ENCODE results near the gene ALG11.
"Not testable (repeated sequence)": the region's sequence is repeated elsewhere in the genome, so short reads cannot be mapped to it uniquely, and the experiment has no call there.

The ALG11 gene

GRCh38 chr13:52030401-52030800 lies 18.2 kb downstream of the ALG11 start:
- not testable (repeated sequence) for DNase-seq

- no peak for DNase-seq
These were observed 20.8 kb downstream of the ALG11 start for GRCh38 chr13:52033039-52033438.

- no peak for DNase-seq
These were observed 22.5 kb downstream of the ALG11 start for GRCh38 chr13:52034616-52035226.

DNA sequence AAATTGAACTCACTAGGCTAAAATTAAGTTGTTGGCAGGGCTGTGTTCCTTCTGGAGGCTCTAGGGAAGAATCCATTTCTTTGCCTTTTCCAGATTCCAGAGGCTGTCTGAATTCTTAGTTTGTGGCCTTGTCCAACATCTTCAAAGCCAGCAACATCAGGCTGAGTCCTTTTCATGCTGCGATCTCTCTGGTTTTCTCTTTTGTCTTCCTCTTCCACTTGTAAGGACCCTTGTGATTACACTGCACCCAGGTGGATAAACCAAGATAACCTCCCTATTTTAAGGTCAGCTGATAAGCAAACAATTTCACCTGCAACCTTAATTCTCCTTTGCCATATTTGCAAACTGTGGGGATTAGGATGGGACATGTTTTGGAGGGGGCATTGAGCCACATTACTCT lies 23.8 kb downstream of the ALG11 start:
- DNase-seq: no peak

- no peak for DNase-seq
These were observed 31.5 kb downstream of the ALG11 start for GRCh38 chr13:52043675-52044074.

- DNase-seq: no peak
These were observed 35.3 kb downstream of the ALG11 start for GRCh38 chr13:52047463-52047862.

GRCh38 chr13:52048516-52048915 lies 36.3 kb downstream of the ALG11 start:
- no peak for DNase-seq

DNA sequence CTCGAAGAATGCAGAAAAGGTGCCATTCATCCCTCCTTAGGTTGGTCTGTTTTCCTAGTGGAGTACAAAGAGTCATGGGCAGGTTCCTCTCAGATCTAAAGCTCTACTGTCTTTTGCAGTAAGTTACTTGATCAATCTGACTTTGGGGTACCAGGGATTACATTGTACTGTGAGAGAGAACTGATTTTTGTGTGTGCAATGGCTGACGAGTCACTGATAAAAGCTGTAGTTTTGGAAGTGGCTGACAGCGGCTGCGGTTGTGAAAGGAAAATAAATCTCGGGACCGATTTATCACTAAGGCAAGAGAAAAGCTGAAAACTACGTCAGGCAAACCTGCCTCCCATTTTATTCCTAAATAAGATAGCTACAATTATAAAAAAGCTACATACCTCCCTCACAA lies 39.2 kb downstream of the ALG11 start:
- DNase-seq: no peak

DNA sequence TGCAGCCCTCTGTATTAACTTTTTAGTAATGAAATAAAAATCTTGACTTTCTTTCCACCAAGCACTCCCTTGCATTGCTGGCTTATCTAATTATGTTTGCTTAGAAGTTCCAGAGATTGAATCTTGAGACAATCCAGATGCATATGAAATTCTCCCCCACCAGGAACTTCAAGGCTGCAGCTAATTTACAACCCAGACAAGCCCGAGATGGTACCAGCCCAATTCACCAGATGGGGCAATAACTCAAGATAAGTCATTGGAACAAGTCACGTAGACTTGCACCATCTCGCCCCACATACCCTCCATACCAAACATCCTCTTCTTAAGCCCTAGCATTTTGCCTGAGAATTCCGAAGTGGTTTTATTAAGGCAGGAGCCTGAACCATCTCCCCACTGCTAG lies 41.3 kb downstream of the ALG11 start:
- DNase-seq: no peak

DNA sequence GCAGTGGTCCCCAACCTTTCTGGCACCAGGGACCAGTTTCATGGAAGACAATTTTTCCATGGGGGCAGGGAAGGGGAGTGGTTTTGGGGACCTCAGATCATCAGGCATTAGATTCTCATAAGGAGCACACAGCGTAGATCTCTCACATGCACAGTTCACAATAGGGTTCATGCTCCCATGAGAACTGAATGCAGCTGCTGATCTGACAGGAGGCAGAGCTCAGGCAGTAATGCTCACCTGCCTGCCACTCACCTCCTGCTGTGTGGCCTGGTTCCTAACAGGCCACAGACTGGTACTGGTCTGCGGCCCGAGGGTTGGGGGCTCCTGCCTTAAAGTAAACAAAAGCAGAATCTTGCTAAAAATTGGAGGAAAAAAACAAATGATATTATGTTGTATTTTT lies 48.9 kb downstream of the ALG11 start:
- not testable (repeated sequence) for DNase-seq

GRCh38 chr13:52061587-52061986 lies 49.4 kb downstream of the ALG11 start:
- DNase-seq: no peak

- no peak for DNase-seq
These were observed 55.0 kb downstream of the ALG11 start for GRCh38 chr13:52067237-52067636.

DNA sequence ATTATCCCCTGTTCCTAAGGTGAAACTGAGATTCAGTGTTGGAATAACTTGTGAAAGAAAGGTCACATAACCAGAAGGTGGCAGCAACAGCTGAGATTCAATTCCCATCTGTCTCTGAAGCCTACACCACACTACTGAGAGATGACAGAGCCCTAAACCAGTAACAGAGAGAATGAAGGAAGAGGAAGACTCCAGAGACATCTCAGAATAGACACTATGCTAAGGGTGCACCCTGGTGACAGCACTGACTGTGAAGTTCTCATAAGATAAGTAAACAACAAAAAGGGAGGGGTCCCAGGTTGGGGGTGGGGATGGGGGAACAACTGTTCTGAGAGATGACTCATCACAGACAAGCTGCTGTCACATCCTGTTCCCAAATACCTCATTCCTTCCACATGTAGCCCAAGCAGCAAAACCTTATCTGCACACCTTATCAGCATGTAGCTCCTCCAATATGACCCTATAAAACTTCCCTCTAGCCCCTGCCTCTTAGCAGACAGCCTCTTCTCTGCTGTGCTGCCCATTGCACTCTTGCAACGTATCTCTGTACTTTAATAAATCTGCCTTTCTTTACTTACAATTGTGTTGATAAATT lies 58.8 kb downstream of the ALG11 start:
- DNase-seq: no peak

Data from NCI-H510A (cell line).